Inflammatory macrophage treated with lipopolysaccharide for 1 hour (primary cell): Measurements from ENCODE around the gene CERKL.

Experiments
- DNase-seq, 2 donors: peaks; one replicate each; pipeline ENCODE4 v3.0.0-alpha.2; 2020 to 2022

CERKL gene

DNA sequence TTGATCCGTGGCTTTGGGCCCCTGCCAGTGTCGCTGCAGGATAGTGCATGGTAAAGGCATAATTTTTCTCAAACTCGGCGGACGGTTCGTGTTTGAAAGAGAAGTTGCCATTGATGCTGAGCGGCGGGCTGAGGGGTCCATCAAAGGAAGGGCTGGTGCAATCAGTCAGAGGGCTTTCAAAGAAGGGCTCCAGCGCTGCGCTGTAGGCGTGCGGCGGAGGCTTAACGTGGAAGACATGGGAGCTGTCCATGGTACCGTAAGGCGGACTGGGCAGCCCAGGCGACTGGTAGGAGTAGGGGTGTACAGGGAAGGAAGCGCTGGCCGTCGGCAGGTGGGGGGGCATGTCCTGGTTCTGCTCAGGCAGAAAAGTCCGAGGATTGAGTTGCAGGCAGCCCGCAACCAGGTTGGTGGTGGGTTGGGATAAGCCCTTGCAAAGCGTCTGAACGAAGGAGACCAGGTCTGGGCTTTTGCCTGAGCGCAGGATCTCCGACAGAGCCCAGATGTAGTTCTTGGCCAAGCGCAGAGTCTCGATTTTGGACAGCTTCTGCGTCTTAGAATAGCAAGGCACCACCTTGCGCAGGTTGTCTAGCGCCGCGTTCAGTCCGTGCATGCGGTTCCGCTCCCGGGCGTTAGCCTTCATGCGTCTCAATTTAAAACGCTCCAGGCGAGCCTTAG is 21.1 kb upstream of the CERKL start:
- DNase-seq: peak; percentile 52 to 68

DNA sequence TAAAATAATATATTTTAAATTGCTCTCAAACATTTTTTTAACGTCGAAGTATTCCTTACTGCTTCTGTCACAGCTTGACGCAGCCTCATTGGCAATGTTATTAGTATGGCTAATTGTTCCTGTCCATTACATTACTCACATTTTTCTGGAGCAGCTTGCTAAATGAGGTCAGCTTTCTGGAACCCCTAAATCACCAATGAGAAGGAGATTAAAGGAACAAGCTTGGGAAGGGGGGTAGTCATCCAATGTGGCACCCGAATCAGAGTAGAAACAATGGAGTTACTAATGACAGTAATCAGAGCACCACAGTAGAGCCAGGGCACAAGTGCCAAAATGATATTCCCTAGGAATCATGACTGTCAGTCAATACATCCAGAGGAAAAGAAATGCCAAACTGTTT is 18.3 kb upstream of the CERKL start:
- DNase-seq: no peak

- DNase-seq: no peak
These were observed 17.6 kb upstream of the CERKL start for GRCh38 chr2:181674461-181674860.

GRCh38 chr2:181673173-181673572 is 16.3 kb upstream of the CERKL start:
- no peak for DNase-seq

- no peak for DNase-seq
These were observed 15.5 kb upstream of the CERKL start for GRCh38 chr2:181672255-181673008.

- no peak for DNase-seq
These were observed 13.7 kb upstream of the CERKL start for GRCh38 chr2:181670632-181671031.

GRCh38 chr2:181667234-181667633 is 10.3 kb upstream of the CERKL start:
- DNase-seq: no peak

DNA sequence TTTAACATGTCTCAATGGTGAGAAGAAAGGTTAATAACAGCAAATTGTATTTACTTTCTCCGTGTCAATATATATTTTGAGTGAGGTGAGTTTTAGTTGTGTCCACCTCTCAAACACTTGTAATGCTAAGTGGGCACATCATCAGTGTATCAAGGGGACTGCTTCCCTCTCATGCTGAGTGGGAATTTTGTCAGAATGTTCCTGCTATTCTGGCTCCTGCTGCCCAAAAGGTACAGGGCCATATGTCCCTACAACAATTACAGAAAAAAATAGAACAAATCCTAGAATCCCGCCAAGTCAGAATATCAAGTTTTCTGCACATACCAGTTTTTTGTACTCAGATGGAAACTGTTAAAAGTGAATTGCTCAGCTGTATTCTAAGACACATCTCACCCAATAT is 5.4 kb upstream of the CERKL start:
- no peak for DNase-seq

GRCh38 chr2:181660181-181660580 is 3.3 kb upstream of the CERKL start:
- no peak for DNase-seq

DNA sequence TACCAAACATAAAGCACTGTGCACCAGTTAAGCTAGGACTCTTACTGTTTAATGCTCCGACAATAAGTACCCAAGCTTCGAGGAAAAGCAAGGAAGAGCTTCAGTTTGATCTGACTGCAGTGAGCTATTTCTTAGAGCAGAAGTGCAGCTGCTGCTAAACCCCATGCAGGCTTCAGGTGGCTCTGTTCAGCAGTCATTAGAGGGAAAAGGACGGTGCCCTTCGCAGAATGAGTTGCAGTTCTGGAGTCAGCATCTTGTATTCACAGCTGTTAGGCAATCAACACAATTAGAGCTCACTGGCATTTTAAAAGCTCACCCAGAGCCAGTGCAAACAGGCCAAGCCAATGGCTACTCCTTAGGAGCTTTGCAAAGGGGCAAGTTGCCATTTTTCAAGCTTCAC is 1.5 kb upstream of the CERKL start:
- no peak for DNase-seq

GRCh38 chr2:181657379-181657778 is 474 bp upstream of the CERKL start:
- no peak for DNase-seq

DNA sequence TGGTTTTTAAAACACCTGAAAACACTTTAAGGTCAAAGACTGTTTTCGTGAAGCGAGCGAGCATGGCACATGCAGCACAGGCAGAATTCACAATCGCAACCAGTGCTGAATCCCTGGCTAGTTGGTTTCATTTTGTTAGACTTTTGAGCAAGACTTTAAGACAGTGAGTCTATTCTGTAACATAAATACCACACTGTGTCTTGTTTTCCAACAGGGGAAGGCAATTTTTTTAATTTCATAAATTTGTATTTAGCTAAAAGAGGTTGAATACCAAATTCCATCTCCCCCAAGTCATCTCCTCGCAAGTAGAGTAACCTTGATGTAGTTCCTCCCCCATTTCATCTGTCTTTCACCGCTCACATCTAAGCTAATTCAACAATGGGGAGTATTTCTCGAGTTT is 1.4 kb downstream of the CERKL start:
- no peak for DNase-seq

GRCh38 chr2:181649436-181649979 is 7.4 kb downstream of the CERKL start:
- DNase-seq: no peak

DNA sequence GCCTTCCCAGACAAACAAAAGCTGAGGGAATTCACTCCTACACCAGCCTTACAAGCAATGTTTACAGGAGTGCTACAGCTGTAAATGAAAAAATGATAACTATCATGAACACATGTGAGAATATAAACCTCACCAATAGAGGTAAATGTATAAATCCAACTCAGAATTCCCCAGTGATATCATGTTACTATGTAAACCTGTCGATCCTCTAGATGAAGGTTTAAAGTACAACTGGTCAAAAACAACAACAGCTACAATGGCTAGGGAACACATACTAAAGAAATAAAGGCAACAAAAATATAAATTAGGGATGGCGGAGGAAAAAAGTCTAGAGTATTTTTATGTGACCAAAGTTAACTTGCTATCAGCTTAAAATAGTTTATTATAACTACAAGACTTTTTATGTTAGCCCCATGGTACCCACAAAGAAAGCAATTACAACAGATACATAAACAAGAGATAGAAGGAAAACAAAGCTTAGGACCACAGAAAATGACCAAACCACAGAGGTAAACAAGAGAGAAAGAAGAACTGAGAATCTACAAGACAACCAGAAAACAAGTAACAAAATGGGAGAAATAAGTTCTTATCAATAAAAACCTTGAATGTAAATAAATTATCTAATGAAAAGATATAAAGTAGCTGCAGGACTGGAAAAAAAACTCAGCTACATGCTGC is 8.3 kb downstream of the CERKL start:
- DNase-seq: no peak

DNA sequence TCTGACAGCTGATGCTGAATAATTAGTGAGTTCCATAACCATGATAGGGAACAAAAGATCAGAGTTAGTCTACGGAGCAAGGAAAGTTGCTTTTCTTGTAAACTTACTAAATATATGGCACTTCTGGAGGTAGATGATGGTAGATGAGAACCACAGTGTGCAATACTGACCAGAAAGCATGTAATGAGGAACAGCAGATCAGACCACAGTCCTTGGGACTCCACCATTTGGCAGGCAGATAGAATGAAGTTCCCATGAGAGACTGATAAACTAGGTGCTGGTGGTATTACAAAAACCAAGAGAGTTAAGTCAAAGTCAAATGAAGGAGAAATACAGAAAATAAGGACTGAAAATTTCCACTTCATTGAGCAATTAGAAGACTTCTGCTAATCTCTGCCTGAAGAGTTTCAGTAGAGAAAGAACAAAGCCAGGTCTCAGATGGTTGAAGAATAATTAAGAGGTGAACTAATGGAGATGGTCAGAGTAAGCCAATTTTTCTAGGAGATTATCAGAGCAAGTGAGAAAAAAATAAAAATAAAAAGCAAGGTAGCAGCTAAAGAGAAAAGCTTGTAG is 10.4 kb downstream of the CERKL start:
- DNase-seq: no peak

DNA sequence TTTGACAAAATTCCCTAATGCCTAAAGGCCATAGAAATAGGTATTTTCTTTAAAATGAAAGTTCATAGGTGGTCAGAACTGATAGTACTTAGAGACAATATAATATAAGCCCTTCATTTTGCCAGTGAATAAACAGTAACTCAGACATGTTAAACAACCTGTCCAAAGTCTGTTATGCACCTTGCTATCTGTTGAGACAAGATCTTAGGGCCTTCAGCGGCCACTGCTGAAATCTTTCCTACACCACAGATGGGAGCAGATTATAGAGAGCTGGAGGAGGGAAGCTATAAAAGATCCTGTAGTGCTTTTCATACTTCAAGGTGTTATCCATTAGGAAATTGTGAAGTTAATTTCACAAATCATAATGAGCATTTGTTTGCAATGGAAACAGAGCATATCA is 13.8 kb downstream of the CERKL start:
- no peak for DNase-seq

- DNase-seq: no peak
These were observed 14.8 kb downstream of the CERKL start for GRCh38 chr2:181642086-181642485.

GRCh38 chr2:181639686-181640085 is 17.2 kb downstream of the CERKL start:
- DNase-seq: no peak

- peak; percentile 20 to 57 for DNase-seq
These were observed 24.0 kb downstream of the CERKL start for GRCh38 chr2:181632733-181633401.

DNA sequence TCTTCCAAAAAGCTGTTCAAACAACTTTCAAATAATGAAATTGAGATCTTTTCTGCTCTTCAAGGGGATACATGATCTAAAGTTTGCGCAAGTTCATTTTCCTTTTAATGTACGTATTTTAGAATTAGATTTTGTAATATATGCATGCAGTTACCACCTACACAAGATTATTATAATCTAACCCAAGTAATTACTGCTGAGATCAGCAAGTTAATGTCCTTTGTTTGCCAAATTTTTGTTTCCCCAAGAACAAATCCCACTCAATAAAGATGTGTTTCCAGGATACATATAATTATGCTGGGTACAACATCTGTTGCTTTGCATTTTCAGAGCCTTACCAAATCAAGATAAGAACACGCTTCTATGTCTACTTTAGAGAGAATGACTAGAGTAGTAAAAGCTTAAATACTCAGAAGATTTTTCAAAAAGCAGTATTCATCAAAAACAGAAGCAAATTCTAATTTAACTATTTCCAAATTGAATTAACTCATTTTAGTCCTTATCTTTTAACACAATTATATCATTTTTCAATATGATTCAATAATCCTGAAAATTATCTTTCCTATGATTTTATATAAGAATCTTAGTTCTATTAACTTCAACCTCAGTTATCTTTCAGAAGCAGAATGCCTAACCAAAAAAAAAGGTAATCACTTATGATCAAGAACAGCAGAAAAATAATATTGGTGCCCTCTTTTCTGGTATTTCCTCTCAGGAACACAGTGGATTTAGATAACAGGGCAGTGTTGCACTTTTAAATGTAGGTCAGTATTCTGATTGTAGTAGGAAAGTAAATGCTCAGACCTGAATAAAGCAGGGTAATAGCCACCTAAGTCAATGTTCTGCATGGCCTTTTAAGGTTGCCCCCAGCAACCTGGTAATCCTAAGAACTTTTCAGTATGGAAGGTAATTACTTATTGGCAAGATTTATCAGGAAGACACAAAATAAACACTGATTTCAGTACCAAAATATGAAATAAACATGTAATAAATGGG is 28.0 kb downstream of the CERKL start:
- no peak for DNase-seq

GRCh38 chr2:181627545-181627944 is 29.4 kb downstream of the CERKL start:
- peak; percentile 2 to 13 for DNase-seq

GRCh38 chr2:181626671-181627070 is 30.2 kb downstream of the CERKL start:
- no peak for DNase-seq
